PC-9 (cell line): ENCODE measurements around the gene LTO1. TPM values are rescaled to one million over a fixed set of nuclear protein-coding genes. Genes with fewer than 3 reads are reported as not detected.

ENCODE experiments used
- BruUV-seq: library from RNA; stranded (reverse); fragments of 400-500 nt; replicated peaks from 2 replicates; lab custom pipeline; 2021; lab: Mats Ljungman, UMichigan
- CTCF ChIA-PET: fragments of 300-600 bp; sonication (Branson Sonifier 250); formaldehyde crosslinking; loops from one replicate; lab custom pipeline; 2022; ENCODE audit warnings: antibody characterized with exemption; lab: Charles Lee
- POLR2A ChIA-PET: fragments of 300-600 bp; sonication (Branson Sonifier 250); formaldehyde crosslinking; loops from one replicate; lab custom pipeline; 2022; ENCODE audit warnings: antibody characterized with exemption; ENCODE audit not compliant: unreplicated experiment; lab: Charles Lee
- DNase-seq, 2 experiments: peaks; one replicate each; pipeline versions ENCODE4 v3.0.0 to v3.0.0-alpha.2; 2015 to 2022; ENCODE audit warnings: mixed read lengths in 1 of 2
- H2AFZ ChIP-seq: fragments of 200-600 bp; sonication (generic); 2 replicates; pipeline ENCODE4 v1.8.1; 2017; ENCODE audit warnings: antibody characterized with exemption
- H3F3A ChIP-seq: fragments of 200-600 bp; sonication (generic); 2 replicates; pipeline ENCODE4 v1.8.1; 2017; ENCODE audit warnings: antibody characterized with exemption, mild to moderate bottlenecking, low read depth; ENCODE audit not compliant: insufficient read depth
- H3K27ac ChIP-seq: fragments of 200-600 bp; sonication (generic); 2 replicates; pipeline ENCODE4 v1.6.1; 2016; ENCODE audit warnings: mixed run types
- H3K27me3 ChIP-seq: fragments of 200-600 bp; sonication (generic); 2 replicates; pipeline ENCODE4 v1.6.1; 2016; ENCODE audit warnings: low read depth, mixed run types; ENCODE audit not compliant: insufficient read depth
- H3K36me3 ChIP-seq: fragments of 200-600 bp; sonication (generic); 2 replicates; pipeline ENCODE4 v1.6.1; 2016; ENCODE audit warnings: low read depth, mixed run types
- H3K4me1 ChIP-seq: fragments of 200-600 bp; sonication (generic); replicated peaks from 2 replicates; pipeline ENCODE4 v1.6.1; 2016; ENCODE audit warnings: mixed run types; ENCODE audit not compliant: insufficient read depth
- H3K4me2 ChIP-seq: fragments of 200-600 bp; sonication (generic); 2 replicates; pipeline ENCODE4 v1.6.1; 2017; ENCODE audit warnings: mixed run types
- H3K4me3 ChIP-seq: fragments of 200-600 bp; sonication (generic); 2 replicates; pipeline ENCODE4 v1.6.1; 2016; ENCODE audit warnings: mixed run types
- H3K79me2 ChIP-seq: fragments of 200-600 bp; sonication (generic); 2 replicates; pipeline ENCODE4 v1.6.1; 2017; ENCODE audit warnings: low read depth, mixed run types
- H3K9me2 ChIP-seq: fragments of 200-600 bp; sonication (generic); 2 replicates; pipeline ENCODE4 v1.8.1; 2017; ENCODE audit warnings: mild to moderate bottlenecking; ENCODE audit not compliant: insufficient read depth
- H3K9me3 ChIP-seq: fragments of 200-600 bp; sonication (generic); 2 replicates; pipeline ENCODE4 v1.8.1; 2016; ENCODE audit warnings: low read depth; ENCODE audit not compliant: insufficient read depth
- H4K20me1 ChIP-seq: fragments of 200-600 bp; sonication (generic); 2 replicates; pipeline ENCODE4 v1.8.1; 2017; ENCODE audit not compliant: insufficient read depth
- CTCF ChIP-seq: fragments of 200-600 bp; sonication (generic); conservative IDR thresholded peaks from 2 replicates; pipeline ENCODE4 v1.6.1; 2017; ENCODE audit warnings: mixed run types, antibody characterized with exemption, mild to moderate bottlenecking, moderate library complexity
- EZH2 ChIP-seq: fragments of 200-600 bp; sonication (generic); IDR thresholded peaks from 2 replicates; pipeline ENCODE4 v1.8.0; 2017; ENCODE audit warnings: antibody characterized with exemption, low read depth
- intact Hi-C: fragments of 100-400 bp; cut with micrococcal nuclease; formaldehyde crosslinking; loops from one replicate; pipeline ENCODE4 v1.10.0; 2022; ENCODE audit not compliant: unreplicated experiment
- total RNA-seq: library from RNA; stranded (reverse); gene quantifications from 2 replicates; pipeline ENCODE4 v1.2.3, GENCODE V29; 2021

The LTO1 gene
- total RNA-seq, 1 experiment from 2014 or later: 41.1 TPM

- no peaks in the 10 kb centered on the region for H3K27me3 ChIP-seq
- intact Hi-C loops: loop anchor here (5.0 kb wide), 2 partner anchors 209 to 489 kb away; no protein-coding TSS in a partner anchor
- H3K9me2 ChIP-seq: no peaks in the 10 kb centered on the region
- H3K9me3 ChIP-seq: no peaks in the 10 kb centered on the region
- POLR2A ChIA-PET: no interaction called here
- CTCF ChIA-PET: no interaction called here
- peaks cover 25% of the 10 kb centered on the region for H3F3A ChIP-seq
- no peaks in the 10 kb centered on the region for H3K79me2 ChIP-seq
- H3K4me1 ChIP-seq: peaks cover 26% of the 10 kb centered on the region
- no peak overlapping the region for H2AFZ ChIP-seq
- H3K36me3 ChIP-seq: no peaks in the 10 kb centered on the region
- no TSS peak for BruUV-seq
- no peaks in the 10 kb centered on the region for H4K20me1 ChIP-seq
- no peak overlapping the region; the same call in 1 of the 2 replicates for H3K4me3 ChIP-seq
- H3K27ac ChIP-seq: no peak overlapping the region
- no peak for TF ChIP-seq CTCF
- no peak for TF ChIP-seq EZH2
- no peak for DNase-seq
- H3K4me2 ChIP-seq: no peak overlapping the region; the same call in 1 of the 2 replicates
Measured at GRCh38 chr11:69703453-69703767, 28.3 kb upstream of the LTO1 start.

DNA sequence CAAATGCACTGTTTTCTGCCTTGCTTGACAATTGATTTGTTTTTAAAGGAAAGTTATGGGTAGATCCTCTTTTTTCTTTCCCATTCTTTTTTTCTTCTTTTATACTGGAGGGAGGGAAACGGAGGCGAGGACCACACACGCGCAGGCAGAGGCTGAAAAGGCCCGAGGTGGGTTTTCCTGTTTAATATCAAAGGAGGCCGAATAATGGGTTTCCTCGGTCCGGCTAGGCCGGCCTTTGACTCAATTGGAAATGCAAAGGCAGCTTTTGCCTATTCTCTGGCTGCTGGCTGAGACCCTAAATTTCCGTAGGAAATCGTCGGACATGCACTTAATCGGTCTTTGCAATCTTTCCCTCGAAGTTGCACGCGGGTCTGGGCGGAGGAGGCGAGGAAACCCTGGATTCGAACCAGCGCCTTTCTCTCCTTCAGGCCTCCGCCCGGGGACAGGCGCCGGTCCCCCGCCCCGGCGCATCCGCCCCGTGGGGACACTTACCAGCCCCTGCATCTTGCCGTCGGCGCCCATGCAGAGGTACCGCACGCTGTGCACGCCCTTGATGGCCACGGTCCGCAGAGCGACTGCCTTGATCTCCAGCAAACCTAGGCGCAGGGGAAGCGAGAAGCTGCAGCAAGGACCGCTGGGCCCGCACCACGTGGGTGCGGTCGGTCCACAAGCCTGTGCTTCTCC is 27.8 kb upstream of the LTO1 start:
- no peaks in the 10 kb centered on the region for H3K79me2 ChIP-seq
- CTCF ChIA-PET: no interaction called here
- peaks cover 26% of the 10 kb centered on the region for H3K4me1 ChIP-seq
- TF ChIP-seq EZH2 (no peak), CTCF (no peak)
- DNase-seq: no peak
- BruUV-seq: TSS peak; percentile 69
- H3K4me3 ChIP-seq: no peak overlapping the region
- no peak overlapping the region for H2AFZ ChIP-seq
- H4K20me1 ChIP-seq: no peaks in the 10 kb centered on the region
- intact Hi-C loops: loop anchor here (5.0 kb wide), 2 partner anchors 209 to 489 kb away; no protein-coding TSS in a partner anchor
- POLR2A ChIA-PET: no interaction called here
- no peaks in the 10 kb centered on the region for H3K27me3 ChIP-seq
- H3K9me2 ChIP-seq: no peaks in the 10 kb centered on the region
- no peaks in the 10 kb centered on the region for H3K9me3 ChIP-seq
- H3K36me3 ChIP-seq: no peaks in the 10 kb centered on the region
- H3K27ac ChIP-seq: no peak overlapping the region
- peaks cover 22% of the 10 kb centered on the region for H3F3A ChIP-seq
- H3K4me2 ChIP-seq: no peak overlapping the region

GRCh38 chr11:69702239-69702691 is 27.1 kb upstream of the LTO1 start:
- Histone ChIP-seq H3F3A (peaks cover 20% of the 10 kb centered on the region), H3K79me2 (no peaks in the 10 kb centered on the region), H2AFZ (no peak overlapping the region), H3K9me2 (no peaks in the 10 kb centered on the region), H3K27me3 (no peaks in the 10 kb centered on the region), H4K20me1 (no peaks in the 10 kb centered on the region), H3K9me3 (no peaks in the 10 kb centered on the region), H3K4me2 (no peak overlapping the region), H3K4me1 (peaks cover 28% of the 10 kb centered on the region), H3K27ac (no peak overlapping the region), H3K36me3 (no peaks in the 10 kb centered on the region), H3K4me3 (no peak overlapping the region)
- CTCF ChIA-PET: no interaction called here
- intact Hi-C loops: loop anchor here (5.0 kb wide), 2 partner anchors 210 to 490 kb away; no protein-coding TSS in a partner anchor
- BruUV-seq: no TSS peak
- POLR2A ChIA-PET: no interaction called here
- TF ChIP-seq EZH2: no peak
- TF ChIP-seq CTCF: no peak
- DNase-seq: no peak
